K562 (cell line): Measurements from ENCODE around the gene MERTK. TPM values are rescaled to one million over a fixed set of nuclear protein-coding genes. Genes with fewer than 3 reads are reported as not detected.

ENCODE experiments used
- CEBPB ChIP-seq: fragments of 450-650 bp; IDR thresholded peaks from 2 replicates; pipeline ENCODE4 v1.6.1; 2016; ENCODE audit warnings: missing genetic modification characterization, missing compliant biosample characterization
- CHD7 ChIP-seq: fragments of 200-600 bp; sonication (generic); IDR thresholded peaks from one replicate; pipeline ENCODE4 v1.6.1; 2012; ENCODE audit warnings: mild to moderate bottlenecking, low read depth, low read length, inconsistent platforms
- DPF2 ChIP-seq: fragments of 450-650 bp; IDR thresholded peaks from 2 replicates; pipeline ENCODE4 v1.6.1; 2016
- GTF2B ChIP-seq: IDR thresholded peaks from 2 replicates; pipeline ENCODE4 v1.6.1; 2011; ENCODE audit not compliant: insufficient read length; ENCODE audit errors: extremely low read depth
- PBX2 ChIP-seq, 2 experiments: IDR thresholded peaks in 1 of 2; conservative IDR thresholded peaks in 1 of 2; 2 replicates each; pipeline ENCODE4 v1.6.1; 2016; ENCODE audit warnings: low read depth in 2 of 2, mild to moderate bottlenecking in 1 of 2, missing compliant biosample characterization in 1 of 2, missing genetic modification characterization in 1 of 2, moderate library complexity in 1 of 2
- POLR2B ChIP-seq: fragments of 450-650 bp; IDR thresholded peaks from 2 replicates; pipeline ENCODE4 v1.6.1; 2018; ENCODE audit warnings: low read depth; ENCODE audit not compliant: partially characterized antibody
- PREB ChIP-seq: sonication (generic); formaldehyde crosslinking; IDR thresholded peaks from 2 replicates; pipeline ENCODE4 v1.8.1; 2023; ENCODE audit warnings: mild to moderate bottlenecking, missing genetic modification reagents
- STAT5B ChIP-seq: fragments of 250-450 bp; sonication (Bioruptor Pico); IDR thresholded peaks from 2 replicates; pipeline ENCODE4 v1.8.0; 2021; ENCODE audit warnings: mild to moderate bottlenecking, inconsistent platforms
- ZBTB8A ChIP-seq: fragments of 450-650 bp; IDR thresholded peaks from 2 replicates; pipeline ENCODE4 v1.6.1; 2018; ENCODE audit warnings: mild to moderate bottlenecking, moderate library complexity; ENCODE audit not compliant: partially characterized antibody
- ZNF253 ChIP-seq: fragments of 250-450 bp; sonication (Bioruptor Pico); conservative IDR thresholded peaks from 2 replicates; pipeline ENCODE4 v1.6.1; 2021; ENCODE audit warnings: mild to moderate bottlenecking
- ZNF384 ChIP-seq: IDR thresholded peaks from 2 replicates; pipeline ENCODE4 v1.6.1; 2012; ENCODE audit warnings: low read depth, low read length, improper control_type of control experiment
- ZNF586 ChIP-seq: fragments of 450-650 bp; formaldehyde crosslinking; conservative IDR thresholded peaks from 2 replicates; pipeline ENCODE4 v1.4.0; 2020; ENCODE audit warnings: mild to moderate bottlenecking, moderate library complexity
- polyA plus RNA-seq, 8 experiments: library from polyadenylated mRNA; depleted of rRNA in 4 of 8; stranded (reverse) in 5 of 8; unstranded in 3 of 8; fragments of >200 nt; fragmentation: Nextera tagmentation in 2 of 8; fragmentation: Illumina TruSeq in 1 of 8; extraction: Ambion mirVana in 2 of 8; extraction: Trizol in 1 of 8; gene quantifications; 2 replicates each; pipeline versions ENCODE4 v1.2.1 to v1.2.3, GENCODE V29; 2011 to 2014; ENCODE audit warnings: inconsistent platforms in 1 of 8, missing spikeins in 1 of 8
- total RNA-seq, 7 experiments: library from RNA; depleted of rRNA in 6 of 7; stranded (reverse); fragments of >200 nt in 6 of 7; fragmentation: Illumina TruSeq in 2 of 7; extraction: Trizol in 2 of 7; gene quantifications; 2 replicates each; pipeline versions ENCODE4 v1.2.1 to v1.2.3, GENCODE V29; 2011 to 2021; ENCODE audit warnings: low replicate concordance in 1 of 7

MERTK gene
- total and polyA plus RNA-seq, 9 of the 15 experiments (the other 6 are each of a cell fraction or from before 2014, with no cell fraction given), result 0.23 to 1.6 (median 0.74) TPM

- no peak for TF ChIP-seq PREB (CRISPR knock-in tag)
- TF ChIP-seq PBX2 (CRISPR knock-in tag; IDR thresholded peaks at IDR 0.05; ENCODE audit: low read depth), result no peak
- TF ChIP-seq PBX2 (tag; conservative IDR thresholded peaks at IDR 0.05; ENCODE audit: low read depth), result peak; percentile 34; the same call in 1 of the 2 replicates
- no peak for TF ChIP-seq STAT5B
- peak; percentile 86 for TF ChIP-seq ZNF384
- no peak for TF ChIP-seq CHD7
- TF ChIP-seq ZBTB8A, result no peak
- peak; percentile 52; the same call in 1 of the 2 replicates for TF ChIP-seq CEBPB (tag)
- no peak for TF ChIP-seq ZNF253 (CRISPR knock-in tag)
- TF ChIP-seq GTF2B, result no peak
- no peak for TF ChIP-seq POLR2B
- TF ChIP-seq ZNF586 (CRISPR knock-in tag), result no peak
- peak; percentile 95 for TF ChIP-seq DPF2
These were observed 123.4 kb downstream of the MERTK start (continued) for GRCh38 chr2:112021781-112022231.
